GM18873 (cell line): ENCODE measurements around the gene KRTAP4-3.
"Not testable (repeated sequence)": the region's sequence is repeated elsewhere in the genome, so short reads cannot be mapped to it uniquely, and the experiment has no call there.

Experiments
- ATAC-seq: cut with Tn5 transposase; IDR thresholded peaks from one replicate; pipeline ENCODE4 v1.9.1; 2021; ENCODE audit warnings: mild to moderate bottlenecking, moderate library complexity, moderate number of reproducible peaks; ENCODE audit not compliant: unreplicated experiment, low FRiP score

Gene KRTAP4-3

DNA sequence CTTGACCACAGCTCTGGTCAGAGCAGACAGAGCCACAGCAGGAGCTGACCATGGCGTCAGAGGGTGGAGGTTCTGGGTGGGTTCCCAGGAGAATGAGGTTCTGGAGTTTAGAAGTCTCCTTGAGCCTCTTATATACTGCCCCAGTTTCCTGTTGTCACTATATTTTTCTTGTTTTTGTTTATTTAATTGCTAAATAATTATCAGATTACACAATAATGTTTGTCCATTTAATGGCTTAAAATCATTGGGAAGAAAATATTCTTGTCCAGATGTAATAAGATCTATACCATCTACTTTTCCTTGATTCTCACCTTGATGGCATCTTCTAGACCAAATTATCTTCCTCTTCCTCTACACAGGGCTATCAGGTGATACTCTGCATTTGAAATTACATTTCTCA is at the start of gene KRTAP4-3:
Gene KRTAP4-3, minus strand, starts transcription at position 101 of the 400 bp plus-strand sequence. Its CDS starts 49 bp downstream, at position 52.
- ATAC-seq, result no peak

DNA sequence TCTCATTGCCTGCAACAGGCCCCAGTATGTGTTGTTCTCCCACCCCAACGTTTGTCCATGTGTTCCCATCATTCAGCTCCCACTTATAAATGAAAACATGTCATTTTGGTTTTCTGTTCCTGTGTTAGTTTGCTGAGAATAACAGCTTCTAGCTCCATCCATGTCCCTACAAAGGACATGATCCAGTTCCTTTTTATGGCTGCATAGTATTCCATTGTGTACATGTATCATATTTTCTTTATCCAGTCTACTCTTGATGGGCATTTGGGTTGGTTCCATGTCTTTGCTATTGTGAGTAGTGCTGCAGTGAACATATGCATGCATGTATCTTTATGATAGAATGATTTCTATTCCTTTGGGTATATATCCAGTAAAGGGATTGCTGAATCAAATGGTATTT is 47.7 kb upstream of the KRTAP4-3 start:
- ATAC-seq, result no peak

DNA sequence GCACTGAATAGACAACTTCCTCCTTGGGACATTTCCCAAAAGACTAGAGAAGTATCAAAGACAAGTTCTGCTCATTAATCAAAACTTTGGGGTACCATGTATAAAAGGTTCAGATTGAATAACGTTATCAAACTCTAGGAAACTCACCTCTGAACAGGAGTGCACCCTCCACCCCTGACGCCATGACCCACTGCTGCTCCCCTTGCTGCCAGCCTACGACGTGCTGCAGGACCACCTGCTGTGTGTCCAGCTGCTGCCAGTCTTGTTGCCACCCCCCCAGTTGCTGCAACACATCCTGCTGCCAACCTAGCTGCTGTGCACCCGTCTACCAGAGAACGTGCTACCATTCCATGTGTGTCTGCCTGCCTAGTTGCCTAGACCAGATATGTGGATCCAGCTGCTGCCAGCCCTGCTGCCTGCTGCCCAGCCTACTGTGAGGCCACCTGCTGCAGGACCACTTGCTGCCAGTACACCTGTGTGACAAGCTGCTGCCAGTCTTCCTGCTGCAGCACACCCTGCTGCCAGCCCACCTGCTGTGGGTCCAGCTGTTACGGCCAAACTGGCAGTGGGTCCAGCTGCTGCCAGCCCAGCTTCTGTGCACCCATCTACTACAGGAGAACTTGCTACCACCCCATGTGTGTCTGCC is 44.6 kb upstream of the KRTAP4-3 start:
- ATAC-seq, result no peak

DNA sequence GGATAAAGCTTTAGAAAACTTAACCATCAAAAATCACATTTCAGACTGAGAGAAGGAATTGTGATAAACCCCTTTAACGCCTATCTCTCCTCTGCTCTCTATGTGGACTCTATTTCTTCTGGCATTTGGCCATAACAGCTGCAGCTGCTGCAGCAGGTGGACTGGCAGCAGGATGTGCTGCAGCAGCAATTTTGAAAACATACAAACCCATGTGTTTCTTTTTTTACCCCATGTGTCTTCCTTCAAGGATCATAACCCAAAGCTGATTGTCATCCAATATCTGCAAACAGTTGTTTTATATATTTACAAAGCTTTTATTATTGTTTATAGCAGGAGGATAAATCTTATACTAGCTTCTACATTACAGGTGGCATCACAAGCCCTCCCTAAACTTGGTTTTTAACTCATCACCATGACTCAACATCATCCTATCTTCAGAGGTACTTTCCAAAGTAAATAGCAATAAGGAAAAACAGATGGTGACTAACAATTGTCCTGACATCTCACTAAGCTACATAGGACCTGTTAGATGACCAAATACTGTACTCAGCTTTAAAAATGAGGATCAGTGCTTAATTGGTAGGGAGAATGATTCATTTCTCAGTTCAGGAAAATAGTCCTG is 43.9 kb upstream of the KRTAP4-3 start:
- ATAC-seq, result no peak

- ATAC-seq, result no peak
These were observed 31.5 kb upstream of the KRTAP4-3 start for GRCh38 chr17:41199421-41200078.

DNA sequence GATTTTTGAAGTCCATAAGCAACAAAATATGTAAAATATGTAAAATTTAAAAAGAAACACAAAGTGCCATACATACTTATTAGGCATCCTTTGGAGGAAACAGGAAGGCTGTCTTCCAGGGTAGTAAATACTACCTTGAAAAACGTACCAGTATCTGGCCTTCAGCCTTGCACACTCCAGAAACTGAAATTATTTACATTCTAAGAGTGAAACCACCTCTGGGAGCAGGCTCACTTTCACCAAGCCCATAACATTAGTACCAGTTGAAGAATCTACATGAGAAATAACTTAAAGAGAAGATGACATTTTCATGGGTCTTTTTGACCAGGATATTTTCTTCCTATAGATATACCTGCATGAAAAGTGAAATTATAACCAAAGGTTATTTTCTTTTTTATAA is 28.0 kb upstream of the KRTAP4-3 start:
- ATAC-seq, result no peak

DNA sequence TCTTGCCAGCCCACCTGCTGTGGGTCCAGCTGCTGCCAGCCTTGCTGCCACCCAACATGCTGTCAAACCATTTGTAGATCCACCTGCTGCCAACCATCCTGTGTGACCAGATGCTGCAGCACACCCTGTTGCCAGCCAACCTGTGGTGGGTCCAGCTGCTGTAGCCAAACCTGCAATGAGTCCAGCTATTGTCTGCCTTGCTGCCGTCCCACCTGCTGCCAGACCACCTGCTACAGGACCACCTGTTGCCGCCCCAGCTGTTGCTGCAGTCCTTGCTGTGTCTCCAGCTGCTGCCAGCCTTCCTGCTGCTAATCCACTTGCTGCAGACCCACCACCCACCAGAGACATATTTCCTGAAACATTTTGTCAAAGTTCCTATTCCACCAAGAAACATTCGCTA is 22.3 kb upstream of the KRTAP4-3 start:
- ATAC-seq, result no peak

DNA sequence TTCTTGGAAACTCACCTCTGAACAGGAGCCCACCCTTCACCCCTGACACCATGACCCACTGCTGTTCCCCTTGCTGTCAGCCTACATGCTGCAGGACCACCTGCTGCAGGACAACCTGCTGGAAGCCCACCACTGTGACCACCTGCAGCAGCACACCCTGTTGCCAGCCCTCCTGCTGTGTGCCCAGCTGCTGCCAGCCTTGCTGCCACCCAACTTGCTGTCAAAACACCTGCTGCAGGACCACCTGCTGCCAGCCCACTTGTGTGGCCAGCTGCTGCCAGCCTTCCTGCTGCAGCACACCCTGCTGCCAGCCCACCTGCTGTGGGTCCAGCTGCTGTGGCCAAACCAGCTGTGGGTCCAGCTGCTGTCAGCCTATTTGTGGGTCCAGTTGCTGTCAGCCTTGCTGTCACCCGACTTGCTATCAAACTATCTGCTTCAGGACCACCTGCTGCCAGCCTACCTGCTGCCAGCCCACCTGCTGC is 21.9 kb upstream of the KRTAP4-3 start, which contains the start of gene KRTAP9-1:
Gene KRTAP9-1, plus strand, starts transcription at position 51 of the 482 bp plus-strand sequence. Its CDS starts 0 bp downstream, at position 51.
- ATAC-seq, result not testable (repeated sequence)

GRCh38 chr17:41186872-41187271 is 18.9 kb upstream of the KRTAP4-3 start:
- ATAC-seq, result no peak

- ATAC-seq, result no peak
These were observed 17.0 kb upstream of the KRTAP4-3 start for GRCh38 chr17:41185001-41185400.

DNA sequence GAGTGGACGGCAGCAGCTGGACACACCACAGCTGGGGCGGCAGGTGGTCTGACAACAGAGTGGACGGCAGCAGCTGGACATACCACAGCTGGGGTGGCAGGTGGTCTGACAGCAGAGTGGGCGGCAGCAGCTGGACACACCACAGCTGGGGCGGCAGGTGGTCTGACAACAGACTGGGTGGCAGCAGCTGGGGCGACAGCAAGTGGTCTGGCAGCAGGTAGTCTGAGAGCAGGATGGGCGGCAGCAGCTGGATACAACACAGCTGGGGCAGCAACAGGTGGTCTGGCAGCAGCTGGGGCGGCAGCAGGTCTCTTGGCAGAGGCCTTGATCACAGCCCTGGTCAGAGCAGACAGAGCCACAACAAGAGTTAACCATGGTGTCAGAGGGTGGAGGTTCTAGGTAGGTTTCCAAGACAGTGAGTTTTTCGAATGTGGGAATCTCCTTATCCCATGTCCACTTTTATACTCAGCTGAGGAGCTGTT is 16.5 kb upstream of the KRTAP4-3 start, which contains the start of gene KRTAP4-1:
Gene KRTAP4-1, minus strand, starts transcription at position 432 of the 482 bp plus-strand sequence. Its CDS starts 57 bp downstream, at position 375.
- ATAC-seq, result no peak

DNA sequence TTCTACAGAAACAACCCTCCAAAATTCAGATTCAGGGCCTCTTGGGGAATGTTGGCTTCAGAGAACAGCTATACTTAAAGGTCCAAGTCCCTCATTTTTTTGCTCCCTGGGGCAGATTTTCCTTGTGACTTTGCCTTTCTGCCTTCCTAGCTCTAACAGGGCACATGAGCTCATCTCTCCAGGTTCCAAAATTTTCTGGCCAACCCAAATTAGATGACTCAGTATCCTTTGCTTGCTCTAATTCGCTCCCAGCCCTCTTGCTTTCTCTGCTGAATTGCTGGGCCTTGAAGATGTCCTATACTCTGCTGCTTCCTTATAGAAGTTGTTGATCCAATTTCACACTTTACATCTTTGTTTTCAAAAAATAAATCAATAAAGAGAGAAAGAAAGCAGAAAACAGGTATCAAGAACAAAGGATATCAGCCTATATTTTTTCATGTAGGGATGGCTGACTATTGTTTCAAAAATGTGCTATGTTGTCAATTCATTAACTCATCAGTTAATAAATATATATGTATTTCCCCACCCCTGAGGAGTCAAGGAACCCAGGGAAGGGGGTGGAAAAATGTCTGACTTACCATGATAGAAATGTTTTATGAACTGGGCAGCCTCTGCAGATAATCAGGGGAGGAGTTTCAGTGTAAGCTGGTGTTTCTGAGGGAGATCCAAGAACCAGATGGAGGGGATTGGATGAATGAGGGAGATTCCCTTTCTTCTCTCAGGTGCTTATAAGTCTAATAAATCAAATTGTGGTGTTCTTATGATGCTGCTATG is 11.0 kb upstream of the KRTAP4-3 start:
- no peak for ATAC-seq

DNA sequence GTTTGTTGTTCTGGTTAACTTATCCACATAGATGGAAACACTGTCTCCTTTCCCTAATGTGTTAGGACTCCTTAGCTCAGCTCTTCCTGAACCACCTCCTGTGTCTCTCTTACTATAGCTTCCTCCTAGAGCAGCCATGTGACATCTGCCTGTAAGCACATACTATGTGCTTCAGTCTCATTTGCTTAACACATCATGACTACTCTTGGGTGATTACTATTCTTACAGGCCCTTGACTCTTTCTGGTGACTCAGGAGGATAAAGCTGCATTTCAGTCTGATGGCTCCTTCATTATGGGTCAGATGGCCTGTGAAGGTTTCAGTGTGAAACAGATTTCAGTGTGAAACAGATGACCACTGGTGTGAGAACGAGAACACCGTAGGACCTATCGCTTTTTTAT is 10.3 kb upstream of the KRTAP4-3 start:
- no peak for ATAC-seq

DNA sequence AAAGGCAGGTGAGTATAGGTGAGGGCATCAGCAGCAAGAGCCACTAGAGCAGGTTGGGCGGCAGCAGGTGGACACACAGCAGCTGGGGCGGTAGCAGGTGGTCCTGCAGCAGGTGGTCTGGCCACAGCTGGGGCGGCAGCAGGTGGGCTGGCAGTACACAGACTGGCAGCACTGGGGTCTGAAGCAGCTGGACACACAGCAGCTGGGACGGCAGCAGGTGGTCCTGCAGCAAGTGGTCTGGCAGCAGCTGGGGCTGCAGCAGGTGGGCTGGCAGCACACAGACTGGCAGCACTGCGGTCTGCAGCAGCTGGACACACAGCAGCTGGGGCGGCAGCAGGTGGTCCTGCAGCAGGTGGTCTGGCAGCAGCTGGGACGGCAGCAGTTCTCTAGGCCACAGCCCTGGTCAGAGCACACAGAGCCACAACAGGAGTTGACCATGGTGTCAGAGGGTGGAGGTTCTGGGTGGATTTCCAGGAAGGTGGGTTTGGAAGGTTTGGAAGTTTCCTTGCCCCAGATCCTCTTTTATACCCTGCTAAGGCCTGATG is 9.8 kb upstream of the KRTAP4-3 start, which contains the start of gene KRTAP4-2:
Gene KRTAP4-2, minus strand, starts transcription at position 495 of the 545 bp plus-strand sequence. Its CDS starts 57 bp downstream, at position 438.
- no peak for ATAC-seq

DNA sequence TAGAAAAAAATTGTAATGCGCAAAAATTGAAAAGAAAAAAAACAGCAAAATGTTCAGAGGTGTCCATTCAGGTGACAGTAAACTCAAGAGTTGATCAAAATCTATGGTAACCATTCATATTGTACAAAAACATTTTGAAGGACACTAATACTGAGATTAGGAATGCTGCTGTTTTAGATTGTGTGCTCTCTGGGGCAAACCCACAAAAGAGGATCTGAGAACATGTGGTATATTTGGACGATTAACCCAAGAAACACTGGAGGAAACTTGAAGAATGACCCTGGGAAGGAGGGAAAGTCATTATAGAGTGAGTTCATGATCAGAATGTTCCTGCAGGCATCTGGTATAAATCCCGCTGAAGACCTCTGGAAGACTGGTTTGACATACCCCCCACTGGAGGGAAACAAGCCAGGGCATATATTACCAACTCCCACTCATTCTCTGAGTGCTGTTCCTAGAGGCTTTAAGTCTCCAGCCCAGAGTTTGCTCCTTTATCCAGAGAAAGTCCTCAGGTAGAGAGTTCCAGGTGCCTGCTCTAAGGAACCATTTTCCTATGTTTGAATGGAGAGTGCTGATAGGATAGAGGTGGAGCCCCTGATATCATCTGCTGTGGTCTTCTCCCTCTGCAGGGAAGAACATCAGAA is 8.8 kb upstream of the KRTAP4-3 start:
- no peak for ATAC-seq

DNA sequence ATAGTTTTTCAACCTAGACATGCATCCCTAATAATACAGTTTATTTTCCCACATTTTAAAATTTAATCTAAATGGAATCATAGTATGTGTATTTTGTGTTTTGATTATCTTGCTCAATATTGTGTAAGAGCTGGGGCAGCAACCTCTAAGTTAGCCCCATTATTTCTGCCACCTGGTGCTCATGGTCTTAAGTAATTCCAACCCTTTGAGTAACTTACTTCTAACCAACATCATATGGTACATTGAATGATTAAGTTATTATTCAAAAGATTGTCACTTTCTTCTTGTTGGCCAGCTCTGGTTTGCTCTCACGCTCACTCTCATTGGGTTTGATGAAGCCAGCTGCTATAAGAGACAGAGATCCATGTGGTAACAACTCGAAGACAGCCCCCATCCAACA is 3.9 kb upstream of the KRTAP4-3 start:
- ATAC-seq, result no peak

- ATAC-seq, result no peak
These were observed 460 bp downstream of the KRTAP4-3 start for GRCh38 chr17:41167561-41167960.

DNA sequence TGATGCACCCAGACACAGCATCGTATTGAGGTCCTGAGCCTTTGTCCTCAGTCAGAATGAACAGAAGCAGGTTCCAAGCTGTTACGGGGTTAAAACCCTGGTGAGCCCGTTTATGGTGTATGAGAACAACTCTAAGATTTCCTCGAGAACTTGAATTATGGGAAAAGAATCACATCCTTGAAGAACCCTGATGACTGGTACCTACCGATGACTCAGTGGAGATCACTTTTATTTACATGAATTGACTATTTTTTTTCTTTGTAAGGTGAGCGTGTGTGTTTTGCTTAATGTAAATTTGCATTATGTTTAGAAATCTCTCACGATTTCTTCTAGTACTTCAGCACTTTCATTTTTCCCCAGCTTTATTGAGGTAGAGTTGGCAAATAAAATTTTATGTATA is 4.2 kb downstream of the KRTAP4-3 start:
- no peak for ATAC-seq

- no peak for ATAC-seq
These were observed 7.4 kb downstream of the KRTAP4-3 start, which contains the start of gene KRTAP4-4 for GRCh38 chr17:41160648-41161047. KRTAP4-4 (minus strand) TSS chr17:41160748; CDS start chr17:41160691, 57 bp downstream.
